OCI-LY7 (cell line): ENCODE results near the gene CNOT9. TPM values are rescaled to one million over a fixed set of nuclear protein-coding genes. Genes with fewer than 3 reads are reported as not detected.

ENCODE experiments used
- BruUV-seq: library from RNA; stranded (reverse); fragments of 400-500 nt; replicated peaks from 2 replicates; lab custom pipeline; 2021; lab: Mats Ljungman, UMichigan
- CTCF ChIA-PET: fragments of 300-600 bp; sonication (Branson Sonifier 250); formaldehyde crosslinking; loops from one replicate; lab custom pipeline; 2022; ENCODE audit warnings: antibody characterized with exemption; ENCODE audit not compliant: unreplicated experiment; lab: Charles Lee
- POLR2A ChIA-PET: fragments of 300-600 bp; sonication (Branson Sonifier 250); formaldehyde crosslinking; loops from one replicate; lab custom pipeline; 2022; ENCODE audit warnings: antibody characterized with exemption; lab: Charles Lee
- DNase-seq: peaks from one replicate; pipeline ENCODE4 v3.0.0-alpha.2; 2015; ENCODE audit warnings: low spot score
- H2AFZ ChIP-seq: fragments of 200-600 bp; sonication (generic), shearing (Covaris generic); 2 replicates; pipeline ENCODE4 v1.6.1; 2014; ENCODE audit warnings: mild to moderate bottlenecking, antibody characterized with exemption, low read length, moderate library complexity
- H3K27ac ChIP-seq: fragments of 200-600 bp; sonication (generic); 2 replicates; pipeline ENCODE4 v1.5.1; 2014; ENCODE audit warnings: mixed run types, low read depth, mild to moderate bottlenecking, moderate library complexity, low read length, inconsistent platforms; ENCODE audit not compliant: poor library complexity, severe bottlenecking
- H3K36me3 ChIP-seq: fragments of 200-600 bp; sonication (generic); 2 replicates; pipeline ENCODE4 v1.6.1; 2014; ENCODE audit warnings: mild to moderate bottlenecking, antibody characterized with exemption, low read length, moderate library complexity, mixed read lengths; ENCODE audit not compliant: insufficient read depth
- H3K4me1 ChIP-seq: fragments of 200-600 bp; sonication (generic); 2 replicates; pipeline ENCODE4 v1.5.1; 2014; ENCODE audit warnings: mild to moderate bottlenecking, low read length; ENCODE audit not compliant: insufficient read depth, poor library complexity, severe bottlenecking
- H3K4me2 ChIP-seq: fragments of 200-600 bp; sonication (generic); 2 replicates; pipeline ENCODE4 v1.6.1; 2014; ENCODE audit warnings: mild to moderate bottlenecking, low read length
- H3K4me3 ChIP-seq: fragments of 200-600 bp; sonication (generic); 2 replicates; pipeline ENCODE4 v1.5.1; 2014; ENCODE audit warnings: mild to moderate bottlenecking, low read depth, low read length; ENCODE audit not compliant: poor library complexity, severe bottlenecking
- H3K79me2 ChIP-seq: fragments of 200-600 bp; sonication (generic); 2 replicates; pipeline ENCODE4 v1.6.1; 2016; ENCODE audit warnings: low read depth, mild to moderate bottlenecking, low read length, moderate library complexity, mixed read lengths; ENCODE audit not compliant: insufficient read depth
- H3K9me2 ChIP-seq: fragments of 200-600 bp; sonication (generic); 2 replicates; pipeline ENCODE4 v1.6.1; 2016; ENCODE audit warnings: mild to moderate bottlenecking, low read length, mixed read lengths; ENCODE audit not compliant: insufficient read depth
- H3K9me3 ChIP-seq: fragments of 200-600 bp; sonication (generic); 2 replicates; pipeline ENCODE4 v1.6.1; 2014; ENCODE audit warnings: mild to moderate bottlenecking, mixed run types, low read length, mixed read lengths
- H4K20me1 ChIP-seq: fragments of 200-600 bp; sonication (generic); 2 replicates; pipeline ENCODE4 v1.6.1; 2014; ENCODE audit warnings: mild to moderate bottlenecking, antibody characterized with exemption, low read length, moderate library complexity, mixed read lengths; ENCODE audit not compliant: insufficient read depth
- EZH2phosphoT487 ChIP-seq: fragments of 200-600 bp; sonication (generic); IDR thresholded peaks from 2 replicates; pipeline ENCODE4 v1.6.1; 2018; ENCODE audit warnings: low read depth, borderline replicate concordance, mild to moderate bottlenecking, mixed run types, antibody characterized with exemption, low read length, moderate library complexity, mixed read lengths
- intact Hi-C: fragments of 100-400 bp; cut with micrococcal nuclease; formaldehyde crosslinking; loops from one replicate; pipeline ENCODE4 v1.10.0; 2022; ENCODE audit not compliant: unreplicated experiment
- total RNA-seq, 2 experiments: library from RNA; depleted of rRNA in 1 of 2; stranded (reverse); fragments of >200 nt in 1 of 2; shearing (Covaris generic) in 1 of 2; gene quantifications; 2 replicates each; pipeline ENCODE4 v1.2.3, GENCODE V29; 2014 to 2022
- TF ChIP-seq, protein P1 (sequence below): fragments of 200-600 bp; sonication (generic); conservative IDR thresholded peaks from 2 replicates; pipeline ENCODE4 v1.5.1; 2014; ENCODE audit warnings: mild to moderate bottlenecking, antibody characterized with exemption, low read length, moderate library complexity, mixed read lengths

Gene CNOT9
- total RNA-seq, 2 experiments from 2014 or later: 71.6 to 94.2 TPM

DNA sequence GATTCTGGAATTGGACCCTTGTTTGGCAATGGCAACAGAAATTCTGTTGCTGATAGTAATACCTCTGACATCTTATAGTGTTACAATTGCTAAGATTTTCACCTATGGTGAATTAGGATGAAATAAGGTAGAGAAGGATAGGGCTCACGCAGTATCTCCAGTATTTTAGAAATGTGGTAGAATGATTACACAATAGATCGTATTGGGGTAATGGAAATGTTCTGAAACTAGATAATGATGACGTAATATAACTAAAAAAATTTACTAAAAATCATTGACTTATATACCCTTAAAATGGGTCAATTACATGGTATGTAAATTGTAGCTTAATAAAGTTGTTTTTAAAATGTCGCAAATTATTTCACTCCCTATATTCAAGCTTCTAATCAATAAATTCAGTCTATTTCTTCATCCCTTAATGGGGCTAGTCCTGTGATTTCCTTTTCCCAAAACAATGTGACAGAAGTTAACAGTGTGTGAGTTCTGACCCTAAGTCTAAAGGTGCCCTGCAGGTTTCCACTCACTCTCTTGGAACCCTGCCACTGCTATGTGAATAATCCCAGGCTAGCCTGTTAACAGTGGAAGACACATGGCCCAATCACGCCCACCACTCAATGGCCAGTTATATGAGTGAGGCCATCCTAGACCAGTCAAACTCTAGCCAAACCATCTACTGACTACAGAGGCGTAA, 31.7 kb upstream of the CNOT9 start:
- no peaks in the 10 kb centered on the region for H3K9me2 ChIP-seq
- TF ChIP-seq, protein P1, sequence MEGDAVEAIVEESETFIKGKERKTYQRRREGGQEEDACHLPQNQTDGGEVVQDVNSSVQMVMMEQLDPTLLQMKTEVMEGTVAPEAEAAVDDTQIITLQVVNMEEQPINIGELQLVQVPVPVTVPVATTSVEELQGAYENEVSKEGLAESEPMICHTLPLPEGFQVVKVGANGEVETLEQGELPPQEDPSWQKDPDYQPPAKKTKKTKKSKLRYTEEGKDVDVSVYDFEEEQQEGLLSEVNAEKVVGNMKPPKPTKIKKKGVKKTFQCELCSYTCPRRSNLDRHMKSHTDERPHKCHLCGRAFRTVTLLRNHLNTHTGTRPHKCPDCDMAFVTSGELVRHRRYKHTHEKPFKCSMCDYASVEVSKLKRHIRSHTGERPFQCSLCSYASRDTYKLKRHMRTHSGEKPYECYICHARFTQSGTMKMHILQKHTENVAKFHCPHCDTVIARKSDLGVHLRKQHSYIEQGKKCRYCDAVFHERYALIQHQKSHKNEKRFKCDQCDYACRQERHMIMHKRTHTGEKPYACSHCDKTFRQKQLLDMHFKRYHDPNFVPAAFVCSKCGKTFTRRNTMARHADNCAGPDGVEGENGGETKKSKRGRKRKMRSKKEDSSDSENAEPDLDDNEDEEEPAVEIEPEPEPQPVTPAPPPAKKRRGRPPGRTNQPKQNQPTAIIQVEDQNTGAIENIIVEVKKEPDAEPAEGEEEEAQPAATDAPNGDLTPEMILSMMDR: no peak
- TF ChIP-seq EZH2phosphoT487: no peak
- H3K36me3 ChIP-seq: peaks cover 97% of the 10 kb centered on the region
- H3K27ac ChIP-seq: no peak overlapping the region
- H3K4me1 ChIP-seq: no peaks in the 10 kb centered on the region
- BruUV-seq: no TSS peak
- intact Hi-C loops: no loop called here
- no peaks in the 10 kb centered on the region for H3K9me3 ChIP-seq
- no peaks in the 10 kb centered on the region for H4K20me1 ChIP-seq
- H3K4me3 ChIP-seq: no peak overlapping the region
- H3K79me2 ChIP-seq: no peaks in the 10 kb centered on the region
- POLR2A ChIA-PET: no interaction called here
- DNase-seq: no peak
- H2AFZ ChIP-seq: no peak overlapping the region
- CTCF ChIA-PET: no interaction called here
- H3K4me2 ChIP-seq: no peak overlapping the region

DNA sequence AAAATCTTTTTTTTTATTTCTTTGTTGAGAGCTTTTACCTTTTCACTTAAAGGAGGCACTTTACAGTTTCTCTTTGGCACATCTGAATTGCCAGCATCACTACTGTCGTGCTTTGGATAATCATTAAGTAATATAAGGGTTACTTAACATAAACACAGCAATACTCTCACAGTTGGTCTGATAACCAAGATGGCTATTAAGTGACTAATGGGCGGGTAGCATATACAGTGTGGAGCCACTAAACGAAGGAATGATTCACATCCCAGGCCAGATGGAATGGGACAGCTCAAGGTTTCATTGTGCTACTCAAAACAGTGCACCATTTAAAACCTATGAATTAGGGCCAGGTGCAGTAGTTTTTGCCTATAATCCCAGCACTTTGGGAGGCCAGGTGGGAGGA, 28.6 kb upstream of the CNOT9 start:
- ChIA-PET CTCF (no interaction called here), POLR2A (interaction anchor here (0.6 to 1.1 kb wide), 3 partner anchors 9 to 55 kb away, joined by 3 read pairs; no protein-coding TSS in a partner anchor)
- TF ChIP-seq, protein P1: no peak
- TF ChIP-seq EZH2phosphoT487: no peak
- H3K4me3 ChIP-seq: no peak overlapping the region
- H2AFZ ChIP-seq: no peak overlapping the region
- no peaks in the 10 kb centered on the region for H4K20me1 ChIP-seq
- no peak overlapping the region for H3K4me2 ChIP-seq
- H3K36me3 ChIP-seq: peaks cover 89% of the 10 kb centered on the region
- intact Hi-C loops: no loop called here
- no peak for DNase-seq
- H3K27ac ChIP-seq: no peak overlapping the region
- no peaks in the 10 kb centered on the region for H3K9me2 ChIP-seq
- H3K79me2 ChIP-seq: no peaks in the 10 kb centered on the region
- H3K9me3 ChIP-seq: no peaks in the 10 kb centered on the region
- no TSS peak for BruUV-seq
- H3K4me1 ChIP-seq: no peaks in the 10 kb centered on the region

DNA sequence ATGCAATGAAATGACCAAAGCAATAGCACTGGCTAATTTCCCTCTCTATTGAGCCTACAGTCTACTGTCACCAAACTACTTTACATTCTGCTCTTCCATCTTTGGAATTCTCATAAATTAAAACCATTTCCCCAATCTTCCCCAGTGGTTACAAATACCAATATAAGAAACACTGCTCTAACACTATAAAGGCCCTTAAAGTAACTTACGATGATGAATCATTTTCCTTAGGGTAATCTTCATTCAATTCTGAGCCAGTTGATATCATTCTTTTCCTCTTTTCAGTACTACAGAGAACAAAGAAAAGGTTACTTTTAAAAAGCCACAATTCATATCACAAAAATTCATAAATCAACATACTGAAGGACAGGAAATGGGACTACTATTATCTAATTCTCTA, 22.6 kb upstream of the CNOT9 start:
- ChIA-PET CTCF (no interaction called here), POLR2A (no interaction called here)
- Histone ChIP-seq H3K9me3 (no peaks in the 10 kb centered on the region), H3K9me2 (no peaks in the 10 kb centered on the region), H3K79me2 (no peaks in the 10 kb centered on the region), H3K4me2 (no peak overlapping the region), H2AFZ (no peak overlapping the region), H3K36me3 (peaks cover 85% of the 10 kb centered on the region), H4K20me1 (no peaks in the 10 kb centered on the region), H3K27ac (no peak overlapping the region), H3K4me3 (no peak overlapping the region), H3K4me1 (no peaks in the 10 kb centered on the region)
- no peak for DNase-seq
- intact Hi-C loops: no loop called here
- BruUV-seq: no TSS peak
- TF ChIP-seq, protein P1: no peak
- TF ChIP-seq EZH2phosphoT487: no peak
